ENCODE results near the gene OR52E1. TPM values are rescaled to one million over a fixed set of nuclear protein-coding genes. Genes with fewer than 3 reads are reported as not detected.
"Not testable (repeated sequence)": the region's sequence is repeated elsewhere in the genome, so short reads cannot be mapped to it uniquely, and the experiment has no call there.

Gene OR52E1
- not detected for total RNA-seq

DNA sequence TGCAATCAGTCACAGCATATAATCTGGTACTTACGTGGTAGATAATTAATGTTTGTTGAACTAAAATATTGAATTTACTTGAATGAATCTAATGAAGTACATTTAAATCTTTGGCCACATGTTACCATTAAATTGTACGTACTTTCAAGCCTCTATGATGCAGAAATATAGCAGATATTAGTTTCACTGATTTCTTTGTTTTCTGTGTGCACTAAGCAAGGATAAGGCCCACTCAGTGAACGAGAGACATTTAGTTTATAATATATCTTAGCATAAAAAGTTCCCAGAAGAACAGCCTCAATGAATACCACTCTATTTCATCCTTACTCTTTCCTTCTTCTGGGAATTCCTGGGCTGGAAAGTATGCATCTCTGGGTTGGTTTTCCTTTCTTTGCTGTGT lies at the start of gene OR52E1:
Gene OR52E1 (plus strand): TSS at position 301 of the 400 bp plus-strand sequence.
- ATAC-seq = no peak
- Mint-ChIP-seq H3K9me3 (no peaks in the 10 kb centered on the region), H3K4me1 (ENCODE audit: low read depth) (no peaks in the 10 kb centered on the region), H3K27me3 (ENCODE audit: low read depth) (no peaks in the 10 kb centered on the region), H3K4me3 (no peak within 1 kb of the TSS), H3K36me3 (ENCODE audit: insufficient read depth) (no peaks in the 10 kb centered on the region)
- no peak for DNase-seq

DNA sequence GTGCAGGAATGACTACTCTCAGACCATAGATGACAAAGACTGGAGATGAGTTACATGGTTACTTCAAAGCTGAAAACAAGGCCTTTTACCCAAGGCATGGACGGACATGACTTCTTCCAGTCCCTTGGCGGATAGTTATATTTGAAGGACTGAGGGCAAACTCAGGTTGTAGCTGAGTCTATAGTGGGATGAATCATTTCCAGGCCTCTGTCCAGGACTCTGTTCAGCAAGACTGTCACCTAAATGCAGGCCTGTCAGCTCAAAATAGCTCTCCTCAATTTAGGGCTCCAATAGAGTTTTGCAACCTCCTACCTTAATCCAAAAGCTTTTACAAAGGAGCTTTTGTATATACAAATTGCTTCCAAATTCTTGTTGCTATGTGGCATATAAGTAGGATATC lies 47.4 kb upstream of the OR52E1 start:
- Mint-ChIP-seq H3K4me1 (ENCODE audit: low read depth) (no peaks in the 10 kb centered on the region), H3K9me3 (peaks cover 19% of the 10 kb centered on the region), H3K27me3 (ENCODE audit: low read depth) (no peaks in the 10 kb centered on the region), H3K36me3 (ENCODE audit: insufficient read depth) (peaks cover 1% of the 10 kb centered on the region), H3K4me3 (no peak overlapping the region)
- no peak for DNase-seq
- no peak for ATAC-seq

DNA sequence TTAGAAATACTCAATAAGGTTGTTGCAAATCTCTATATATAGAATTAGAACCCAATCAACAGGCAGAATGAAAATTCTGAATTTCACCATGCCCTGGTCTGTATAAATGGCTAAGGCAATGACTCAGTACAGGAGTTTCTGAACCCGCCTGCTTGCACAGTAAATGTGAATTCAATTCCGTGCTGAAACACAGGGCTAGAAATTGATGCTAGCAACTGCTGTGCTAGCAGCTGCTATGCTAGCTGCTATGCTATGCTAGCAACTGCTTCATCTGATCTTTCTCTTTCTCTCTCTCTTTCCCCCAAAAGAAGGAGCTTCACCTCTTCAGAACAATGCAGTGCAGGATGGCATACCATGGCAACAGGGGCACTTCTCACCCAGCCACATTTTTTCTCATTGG lies 32.7 kb upstream of the OR52E1 start:
- H3K9me3 Mint-ChIP-seq = no peaks in the 10 kb centered on the region
- no peaks in the 10 kb centered on the region for H3K27me3 Mint-ChIP-seq (ENCODE audit: low read depth)
- no peaks in the 10 kb centered on the region for H3K36me3 Mint-ChIP-seq (ENCODE audit: insufficient read depth)
- H3K4me1 Mint-ChIP-seq (ENCODE audit: low read depth) = no peaks in the 10 kb centered on the region
- DNase-seq (no peak), ATAC-seq (no peak)
- no peak overlapping the region for H3K4me3 Mint-ChIP-seq

GRCh38 chr11:5037926-5038325 lies 31.4 kb upstream of the OR52E1 start:
- no peak for ATAC-seq
- Mint-ChIP-seq H3K9me3 (no peaks in the 10 kb centered on the region), H3K36me3 (ENCODE audit: insufficient read depth) (no peaks in the 10 kb centered on the region), H3K4me1 (ENCODE audit: low read depth) (no peaks in the 10 kb centered on the region), H3K4me3 (no peak overlapping the region), H3K27me3 (ENCODE audit: low read depth) (no peaks in the 10 kb centered on the region)
- DNase-seq = no peak

- no peaks in the 10 kb centered on the region for H3K9me3 Mint-ChIP-seq
- no peak for DNase-seq
- no peaks in the 10 kb centered on the region for H3K36me3 Mint-ChIP-seq (ENCODE audit: insufficient read depth)
- H3K4me1 Mint-ChIP-seq (ENCODE audit: low read depth) = no peaks in the 10 kb centered on the region
- no peak for ATAC-seq
- no peaks in the 10 kb centered on the region for H3K27me3 Mint-ChIP-seq (ENCODE audit: low read depth)
- no peak overlapping the region for H3K4me3 Mint-ChIP-seq
These were observed 31.0 kb upstream of the OR52E1 start for GRCh38 chr11:5038341-5038740.

GRCh38 chr11:5040876-5041275 lies 28.5 kb upstream of the OR52E1 start:
- no peaks in the 10 kb centered on the region for H3K27me3 Mint-ChIP-seq (ENCODE audit: low read depth)
- no peaks in the 10 kb centered on the region for H3K4me1 Mint-ChIP-seq (ENCODE audit: low read depth)
- no peaks in the 10 kb centered on the region for H3K9me3 Mint-ChIP-seq
- no peaks in the 10 kb centered on the region for H3K36me3 Mint-ChIP-seq (ENCODE audit: insufficient read depth)
- H3K4me3 Mint-ChIP-seq = no peak overlapping the region
- ATAC-seq (no peak), DNase-seq (no peak)

- H3K9me3 Mint-ChIP-seq = no peaks in the 10 kb centered on the region
- no peaks in the 10 kb centered on the region for H3K36me3 Mint-ChIP-seq (ENCODE audit: insufficient read depth)
- H3K4me1 Mint-ChIP-seq (ENCODE audit: low read depth) = no peaks in the 10 kb centered on the region
These were observed 27.3 kb upstream of the OR52E1 start for GRCh38 chr11:5042091-5042490.

DNA sequence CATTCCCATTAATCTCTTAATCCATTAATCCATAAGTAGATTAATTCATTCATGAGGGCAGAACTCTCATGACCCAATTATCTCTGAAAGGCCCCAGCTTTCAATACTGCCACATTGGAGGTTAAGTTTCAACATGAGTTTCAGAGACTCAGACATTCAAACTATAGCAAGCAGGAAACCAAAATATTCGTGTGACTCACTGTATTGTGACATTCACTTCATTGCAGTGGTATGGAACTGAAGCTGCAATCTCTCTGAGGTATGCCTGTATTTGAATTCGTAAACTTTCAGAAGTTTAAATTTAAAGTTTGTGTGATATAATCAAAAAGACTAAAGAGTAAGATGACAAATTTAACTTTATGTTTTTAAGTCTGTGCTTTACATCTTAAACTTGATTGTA lies 26.0 kb upstream of the OR52E1 start:
- no peaks in the 10 kb centered on the region for H3K4me1 Mint-ChIP-seq (ENCODE audit: low read depth)
- no peaks in the 10 kb centered on the region for H3K9me3 Mint-ChIP-seq
- ATAC-seq (no peak), DNase-seq (no peak)
- no peaks in the 10 kb centered on the region for H3K27me3 Mint-ChIP-seq (ENCODE audit: low read depth)
- no peaks in the 10 kb centered on the region for H3K36me3 Mint-ChIP-seq (ENCODE audit: insufficient read depth)
- no peak overlapping the region for H3K4me3 Mint-ChIP-seq

More at GRCh38 chr11:5042091-5042490, 27.3 kb upstream of the OR52E1 start:
- H3K27me3 Mint-ChIP-seq (ENCODE audit: low read depth) = no peaks in the 10 kb centered on the region
- no peak for ATAC-seq
- H3K4me3 Mint-ChIP-seq = no peak overlapping the region
- no peak for DNase-seq

- Mint-ChIP-seq H3K27me3 (ENCODE audit: low read depth) (no peaks in the 10 kb centered on the region), H3K9me3 (no peaks in the 10 kb centered on the region), H3K4me1 (ENCODE audit: low read depth) (no peaks in the 10 kb centered on the region), H3K4me3 (no peak within 1 kb of the TSS), H3K36me3 (ENCODE audit: insufficient read depth) (no peaks in the 10 kb centered on the region)
- DNase-seq (no peak), ATAC-seq (no peak)
These were observed 23.1 kb upstream of the OR52E1 start, which contains the start of gene OR52J3 for GRCh38 chr11:5046226-5046625. TSS of gene OR52J3 (plus strand) at chr11:5046526. CDS start at chr11:5046526, 0 bp downstream.

DNA sequence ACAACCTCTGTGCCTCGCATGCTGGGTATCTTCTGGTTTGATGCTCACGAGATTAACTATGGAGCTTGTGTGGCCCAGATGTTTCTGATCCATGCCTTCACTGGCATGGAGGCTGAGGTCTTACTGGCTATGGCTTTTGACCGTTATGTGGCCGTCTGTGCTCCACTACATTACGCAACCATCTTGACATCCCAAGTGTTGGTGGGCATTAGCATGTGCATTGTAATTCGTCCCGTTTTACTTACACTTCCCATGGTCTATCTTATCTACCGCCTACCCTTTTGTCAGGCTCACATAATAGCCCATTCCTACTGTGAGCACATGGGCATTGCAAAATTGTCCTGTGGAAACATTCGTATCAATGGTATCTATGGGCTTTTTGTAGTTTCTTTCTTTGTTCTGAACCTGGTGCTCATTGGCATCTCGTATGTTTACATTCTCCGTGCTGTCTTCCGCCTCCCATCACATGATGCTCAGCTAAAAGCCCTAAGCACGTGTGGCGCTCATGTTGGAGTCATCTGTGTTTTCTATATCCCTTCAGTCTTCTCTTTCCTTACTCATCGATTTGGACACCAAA lies 22.5 kb upstream of the OR52E1 start:
- no peaks in the 10 kb centered on the region for H3K36me3 Mint-ChIP-seq (ENCODE audit: insufficient read depth)
- H3K4me3 Mint-ChIP-seq = no peak overlapping the region
- no peaks in the 10 kb centered on the region for H3K27me3 Mint-ChIP-seq (ENCODE audit: low read depth)
- ATAC-seq (no peak), DNase-seq (no peak)
- no peaks in the 10 kb centered on the region for H3K9me3 Mint-ChIP-seq
- no peaks in the 10 kb centered on the region for H3K4me1 Mint-ChIP-seq (ENCODE audit: low read depth)

- not testable (repeated sequence) for H3K27me3 Mint-ChIP-seq (ENCODE audit: low read depth); H3K36me3 Mint-ChIP-seq (ENCODE audit: insufficient read depth); H3K9me3 Mint-ChIP-seq; ATAC-seq; DNase-seq; H3K4me1 Mint-ChIP-seq (ENCODE audit: low read depth); H3K4me3 Mint-ChIP-seq
These were observed 10.7 kb upstream of the OR52E1 start for GRCh38 chr11:5058679-5059078.

GRCh38 chr11:5059391-5059790 lies 10.0 kb upstream of the OR52E1 start, which contains the start of gene OR52E2:
TSS of gene OR52E2 (minus strand) at chr11:5059627. CDS start at chr11:5059627, 0 bp downstream.
- Mint-ChIP-seq H3K36me3 (ENCODE audit: insufficient read depth) (no peaks in the 10 kb centered on the region), H3K9me3 (peaks cover 3% of the 10 kb centered on the region), H3K4me1 (ENCODE audit: low read depth) (no peaks in the 10 kb centered on the region), H3K27me3 (ENCODE audit: low read depth) (no peaks in the 10 kb centered on the region), H3K4me3 (no peak within 1 kb of the TSS)
- no peak for ATAC-seq
- no peak for DNase-seq

DNA sequence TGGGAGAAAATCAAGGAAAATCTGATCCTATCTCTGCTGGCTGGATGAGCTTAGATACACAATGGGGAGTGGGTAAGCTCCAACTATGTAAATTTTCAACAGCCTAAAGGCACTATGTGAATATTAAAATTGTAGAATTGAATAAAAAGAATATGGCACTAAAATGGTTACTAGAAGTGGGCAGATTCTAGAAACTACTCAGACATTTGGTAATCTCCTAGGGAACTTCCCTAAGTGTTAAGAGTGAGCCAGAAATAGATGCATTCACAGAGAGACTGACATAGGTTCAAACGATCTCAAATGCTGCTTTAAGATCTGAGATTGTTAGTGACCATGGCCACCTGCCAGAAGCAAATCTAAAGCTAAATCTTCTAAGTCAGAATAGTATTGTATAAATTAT lies 4.3 kb upstream of the OR52E1 start:
- Mint-ChIP-seq H3K27me3 (ENCODE audit: low read depth) (no peaks in the 10 kb centered on the region), H3K4me3 (no peak overlapping the region), H3K36me3 (ENCODE audit: insufficient read depth) (no peaks in the 10 kb centered on the region), H3K9me3 (no peaks in the 10 kb centered on the region), H3K4me1 (ENCODE audit: low read depth) (no peaks in the 10 kb centered on the region)
- no peak for ATAC-seq
- no peak for DNase-seq

DNA sequence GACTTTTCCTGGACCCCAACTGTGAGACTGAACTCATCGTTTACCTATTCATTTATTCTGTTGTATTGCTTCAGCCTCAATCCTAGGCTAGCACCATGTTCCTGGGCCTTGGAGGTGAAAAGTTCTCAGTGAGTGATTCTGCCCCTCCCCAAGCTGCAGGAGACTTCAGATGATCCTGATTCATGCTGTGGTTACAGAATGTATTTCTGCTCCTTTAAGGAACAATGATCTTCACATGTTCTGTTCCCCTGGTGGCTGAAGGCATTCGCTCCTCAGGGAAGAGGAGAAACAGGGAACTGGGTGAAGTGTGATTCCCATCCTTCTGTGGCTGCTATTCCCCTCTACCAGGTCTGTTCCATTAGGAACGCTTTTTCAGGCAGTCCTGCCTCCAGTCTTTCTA lies 2.4 kb downstream of the OR52E1 start:
- no peak overlapping the region for H3K4me3 Mint-ChIP-seq
- no peaks in the 10 kb centered on the region for H3K36me3 Mint-ChIP-seq (ENCODE audit: insufficient read depth)
- H3K9me3 Mint-ChIP-seq = no peaks in the 10 kb centered on the region
- peaks cover 2% of the 10 kb centered on the region for H3K27me3 Mint-ChIP-seq (ENCODE audit: low read depth)
- H3K4me1 Mint-ChIP-seq (ENCODE audit: low read depth) = no peaks in the 10 kb centered on the region
- ATAC-seq = no peak
- DNase-seq = no peak

- no peak overlapping the region for H3K4me3 Mint-ChIP-seq
- no peaks in the 10 kb centered on the region for H3K4me1 Mint-ChIP-seq (ENCODE audit: low read depth)
- DNase-seq = no peak
- H3K36me3 Mint-ChIP-seq (ENCODE audit: insufficient read depth) = no peaks in the 10 kb centered on the region
- H3K9me3 Mint-ChIP-seq = no peaks in the 10 kb centered on the region
- ATAC-seq = no peak
- no peaks in the 10 kb centered on the region for H3K27me3 Mint-ChIP-seq (ENCODE audit: low read depth)
These were observed 12.0 kb downstream of the OR52E1 start for GRCh38 chr11:5081405-5081804.

- DNase-seq (no peak), ATAC-seq (no peak)
- no peaks in the 10 kb centered on the region for H3K4me1 Mint-ChIP-seq (ENCODE audit: low read depth)
- no peaks in the 10 kb centered on the region for H3K36me3 Mint-ChIP-seq (ENCODE audit: insufficient read depth)
- H3K9me3 Mint-ChIP-seq = no peaks in the 10 kb centered on the region
- no peak overlapping the region for H3K4me3 Mint-ChIP-seq
- H3K27me3 Mint-ChIP-seq (ENCODE audit: low read depth) = no peaks in the 10 kb centered on the region
These were observed 14.2 kb downstream of the OR52E1 start for GRCh38 chr11:5083602-5084001.
